HG02763 (cell line): ENCODE results near the gene NRG2.

Experiments
- ATAC-seq: cut with Tn5 transposase; IDR thresholded peaks from one replicate; pipeline ENCODE4 v1.9.1; 2021; ENCODE audit warnings: mild to moderate bottlenecking, moderate library complexity; ENCODE audit not compliant: unreplicated experiment

NRG2 gene

GRCh38 chr5:139843991-139844390, 199.1 kb downstream of the NRG2 start:
- ATAC-seq = no peak

- ATAC-seq = no peak
These were observed 200.8 kb downstream of the NRG2 start for GRCh38 chr5:139842321-139842720.

GRCh38 chr5:139841549-139841948, 201.6 kb downstream of the NRG2 start:
- ATAC-seq = no peak

- no peak for ATAC-seq
These were observed 203.2 kb downstream of the NRG2 start for GRCh38 chr5:139839918-139840317.

- no peak for ATAC-seq
These were observed 203.8 kb downstream of the NRG2 start for GRCh38 chr5:139839232-139839815.

GRCh38 chr5:139838381-139839197, 204.5 kb downstream of the NRG2 start:
- no peak for ATAC-seq

- no peak for ATAC-seq
These were observed 205.3 kb downstream of the NRG2 start for GRCh38 chr5:139837711-139838380.

- ATAC-seq = no peak
These were observed 206.5 kb downstream of the NRG2 start for GRCh38 chr5:139836469-139837208.

- ATAC-seq = no peak
These were observed 207.4 kb downstream of the NRG2 start for GRCh38 chr5:139835656-139836055.

GRCh38 chr5:139833525-139833924, 209.6 kb downstream of the NRG2 start:
- ATAC-seq = no peak

GRCh38 chr5:139831624-139832023, 211.5 kb downstream of the NRG2 start:
- no peak for ATAC-seq

- no peak for ATAC-seq
These were observed 213.6 kb downstream of the NRG2 start for GRCh38 chr5:139829471-139829870.

GRCh38 chr5:139828207-139828895, 214.7 kb downstream of the NRG2 start:
- no peak for ATAC-seq

GRCh38 chr5:139825690-139826089, 217.4 kb downstream of the NRG2 start:
- no peak for ATAC-seq

- no peak for ATAC-seq
These were observed 219.2 kb downstream of the NRG2 start for GRCh38 chr5:139823757-139824355.

GRCh38 chr5:139822553-139823425, 220.3 kb downstream of the NRG2 start:
- no peak for ATAC-seq

- no peak for ATAC-seq
These were observed 221.1 kb downstream of the NRG2 start for GRCh38 chr5:139821806-139822552.

- ATAC-seq = no peak
These were observed 222.5 kb downstream of the NRG2 start for GRCh38 chr5:139820606-139821005.

GRCh38 chr5:139820130-139820529, 223.0 kb downstream of the NRG2 start:
- ATAC-seq = no peak
